Lung (tissue), 12 donors: ENCODE data around the gene RBM44. TPM values are rescaled to one million over a fixed set of nuclear protein-coding genes. Genes with fewer than 3 reads are reported as not detected.

Source experiments
- ATAC-seq: fragments of 200-7000 bp; cut with Tn5 transposase; one replicate; pipeline ENCODE4 v1.9.1; 2020; ENCODE audit warnings: moderate number of reproducible peaks; ENCODE audit not compliant: insufficient read depth, low FRiP score
- DNase-seq, 3 donors: peaks; one replicate each; pipeline ENCODE4 v3.0.0-alpha.2; 2013 to 2017
- H3K27ac ChIP-seq, 2 donors: one replicate each; pipeline ENCODE4 v1.5.1; 2013; ENCODE audit warnings: mild to moderate bottlenecking in 2 of 2, moderate library complexity in 2 of 2, control low read depth in 1 of 2, inconsistent platforms in 1 of 2, low read depth in 1 of 2, low read length in 1 of 2
- H3K27me3 ChIP-seq, 3 donors: one replicate each; pipeline ENCODE4 v1.5.1; 2013; ENCODE audit warnings: low read length in 2 of 3; ENCODE audit not compliant: control insufficient read depth in 3 of 3, insufficient read depth in 3 of 3
- H3K36me3 ChIP-seq, 4 donors: one replicate each; pipeline ENCODE4 v1.5.1; 2013; ENCODE audit warnings: low read length in 4 of 4, mild to moderate bottlenecking in 1 of 4, moderate library complexity in 1 of 4; ENCODE audit not compliant: control insufficient read depth in 4 of 4, insufficient read depth in 4 of 4
- H3K4me1 ChIP-seq, 5 donors: one replicate each; pipeline ENCODE4 v1.5.1; 2013; ENCODE audit warnings: low read length in 5 of 5, mild to moderate bottlenecking in 2 of 5, moderate library complexity in 1 of 5; ENCODE audit not compliant: control insufficient read depth in 5 of 5, insufficient read depth in 5 of 5
- H3K4me3 ChIP-seq: one replicate; pipeline ENCODE4 v1.5.1; 2013; ENCODE audit warnings: mild to moderate bottlenecking, control low read depth, moderate library complexity
- H3K9ac ChIP-seq, 2 donors: one replicate each; pipeline ENCODE4 v1.5.1; 2013; ENCODE audit warnings: low read length in 2 of 2, control low read depth in 1 of 2; ENCODE audit not compliant: insufficient read depth in 1 of 2
- H3K9me3 ChIP-seq, 4 donors: one replicate each; pipeline ENCODE4 v1.5.1; 2013; ENCODE audit warnings: low read length in 3 of 4, mild to moderate bottlenecking in 1 of 4, moderate library complexity in 1 of 4; ENCODE audit not compliant: control insufficient read depth in 4 of 4, insufficient read depth in 3 of 4
- CTCF ChIP-seq: IDR thresholded peaks from 2 replicates; pipeline ENCODE4 v1.5.1; 2012; ENCODE audit warnings: mild to moderate bottlenecking; ENCODE audit errors: control extremely low read depth, extremely low read depth
- WGBS, 2 donors: extraction: QIAGEN DNeasy Blood & Tissue Kit; methylation state at CpG; one replicate each; pipeline ENCODE4 v1.1.7; 2013; 5-methylcytosine and 5-hydroxymethylcytosine counted together
- polyA plus RNA-seq, 2 donors: library from polyadenylated mRNA; stranded (reverse); fragments of 200-250 nt; gene quantifications; one replicate each; pipeline ENCODE4 v1.2.1, GENCODE V29; 2013
- total RNA-seq, 2 donors: library from RNA; depleted of rRNA in 1 of 2; stranded (reverse); fragments of >200 nt in 1 of 2; gene quantifications; one replicate each; pipeline ENCODE4 v1.2.1, GENCODE V29; 2014 to 2021
- donor health status: control.
- donor health status: control.
- donor health status: Bipolar disorder and iron deficiency.
- donor health status: healthy.
- donor health status: DM: yes; HTN: yes; CAD: no.

The RBM44 gene
- total and polyA plus RNA-seq, 4 donors = 0.26 to 4.0 (median 0.88) TPM

DNA sequence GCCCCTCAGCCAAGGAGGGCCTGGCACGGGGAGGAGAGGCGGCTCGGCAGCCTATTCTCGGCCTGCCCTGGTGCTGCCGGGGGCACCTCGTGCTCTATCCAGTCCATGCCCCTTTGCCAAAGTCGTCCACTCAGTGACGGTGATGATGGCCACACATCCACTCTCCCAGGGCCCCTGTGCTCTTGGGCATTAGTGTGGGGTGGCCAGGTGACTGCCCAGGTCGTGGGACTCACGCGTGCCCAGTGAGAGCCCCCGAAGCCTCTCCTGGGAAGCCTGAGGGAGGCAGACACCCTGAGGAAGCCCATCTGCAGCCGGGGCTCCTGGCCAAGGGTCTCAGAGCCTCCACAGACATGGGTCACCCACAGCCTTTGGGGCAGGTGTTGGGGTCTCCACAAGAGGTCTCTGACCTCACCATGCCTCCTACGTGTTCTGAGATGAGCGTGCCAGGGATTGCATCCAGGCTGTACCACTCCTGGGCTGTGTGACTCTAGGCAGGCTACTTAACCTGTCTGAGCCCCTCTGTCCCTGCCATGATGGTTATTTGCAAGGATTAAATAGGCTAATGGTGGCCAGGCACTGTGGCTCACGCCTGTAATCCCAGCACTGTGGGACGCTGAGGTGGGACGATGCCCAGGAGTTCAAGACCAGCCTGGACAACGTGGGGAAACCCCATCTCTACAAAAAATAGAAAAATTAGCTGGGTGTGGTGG, 73.8 kb downstream of the RBM44 start:
- ATAC-seq (no peak), DNase-seq (no peak)
- Histone ChIP-seq H3K4me3 (no peak overlapping the region), H3K9ac (no peak overlapping the region), H3K27me3 (no peaks in the 10 kb centered on the region), H3K36me3 (no peaks in the 10 kb centered on the region), H3K9me3 (no peaks in the 10 kb centered on the region), H3K4me1 (peaks cover 0 to 22% (median 0%) of the 10 kb centered on the region in 5 donors), H3K27ac (peak overlapping the region in 1 of 2 donors; percentile 29)
- 92 to 94% methylated on average over 19 of the region's 19 CpGs for WGBS, 2 donors
- TF ChIP-seq CTCF = no peak

GRCh38 chr2:237873421-237873831, 74.8 kb downstream of the RBM44 start:
- no peak for TF ChIP-seq CTCF
- 29 to 50% methylated on average over 11 of the region's 11 CpGs for WGBS, 2 donors
- no peak overlapping the region for H3K4me3 ChIP-seq
- H3K27ac ChIP-seq = no peak overlapping the region
- H3K36me3 ChIP-seq = no peaks in the 10 kb centered on the region
- H3K4me1 ChIP-seq = peaks cover 0 to 22% (median 0%) of the 10 kb centered on the region in 5 donors
- no peak for DNase-seq
- no peak overlapping the region for H3K9ac ChIP-seq
- H3K27me3 ChIP-seq = no peaks in the 10 kb centered on the region
- ATAC-seq = no peak
- H3K9me3 ChIP-seq = no peaks in the 10 kb centered on the region

GRCh38 chr2:237873897-237874551, 75.4 kb downstream of the RBM44 start:
- H3K9me3 ChIP-seq = no peaks in the 10 kb centered on the region
- no peaks in the 10 kb centered on the region for H3K36me3 ChIP-seq
- WGBS, 2 donors = 95% methylated on average over 14 of the region's 14 CpGs
- no peaks in the 10 kb centered on the region for H3K27me3 ChIP-seq
- no peak for TF ChIP-seq CTCF
- H3K4me1 ChIP-seq = peaks cover 0 to 18% (median 0%) of the 10 kb centered on the region in 5 donors
- no peak for DNase-seq
- ATAC-seq = no peak
- peak overlapping the region in 1 of 2 donors; percentile 4 for H3K27ac ChIP-seq
- no peak overlapping the region for H3K4me3 ChIP-seq
- H3K9ac ChIP-seq = no peak overlapping the region
